Heart left ventricle (tissue), 16 donors: ENCODE measurements around the gene ZNF823. TPM values are rescaled to one million over a fixed set of nuclear protein-coding genes. Genes with fewer than 3 reads are reported as not detected.

Experiments used
- ATAC-seq, 4 donors: fragments of 200-7000 bp; cut with Tn5 transposase; one replicate each; pipeline ENCODE4 v1.9.1; 2020 to 2022; ENCODE audit warnings: moderate library complexity in 4 of 4, mild to moderate bottlenecking in 3 of 4, moderate number of reproducible peaks in 1 of 4
- DNase-seq, 5 donors: peaks; one replicate each; pipeline ENCODE4 v3.0.0-alpha.2; 2020
- H3K27ac ChIP-seq, 12 donors: fragments of 200-600 bp; sonication (generic) in 4 of 12; one replicate each; pipeline versions ENCODE4 v1.5.0 to v1.8.0; 2016 to 2022; ENCODE audit warnings: mild to moderate bottlenecking in 2 of 12
- H3K27me3 ChIP-seq, 9 donors: fragments of 200-600 bp; sonication (generic) in 2 of 9; one replicate each; pipeline versions ENCODE4 v1.5.1 to v1.8.0; 2016 to 2022; ENCODE audit warnings: mild to moderate bottlenecking in 3 of 9
- H3K36me3 ChIP-seq, 9 donors: fragments of 200-600 bp; sonication (generic) in 2 of 9; one replicate each; pipeline versions ENCODE4 v1.5.0 to v1.8.0; 2018 to 2022; ENCODE audit warnings: mild to moderate bottlenecking in 2 of 9
- H3K4me1 ChIP-seq, 12 donors: fragments of 200-600 bp; sonication (generic) in 4 of 12; one replicate each; pipeline versions ENCODE4 v1.5.0 to v1.8.0; 2016 to 2022; ENCODE audit warnings: mild to moderate bottlenecking in 3 of 12
- H3K4me3 ChIP-seq, 12 donors: fragments of 200-600 bp; sonication (generic) in 4 of 12; one replicate each; pipeline versions ENCODE4 v1.5.0 to v1.8.0; 2017 to 2022; ENCODE audit warnings: mild to moderate bottlenecking in 9 of 12, moderate library complexity in 4 of 12
- H3K9me3 ChIP-seq, 12 donors: fragments of 200-600 bp; sonication (generic) in 4 of 12; one replicate each; pipeline versions ENCODE4 v1.5.0 to v1.8.0; 2016 to 2022; ENCODE audit warnings: mild to moderate bottlenecking in 1 of 12
- POLR2A ChIP-seq, 2 donors: fragments of 450-650 bp; IDR thresholded peaks; one replicate each; pipeline ENCODE4 v1.6.1; 2017; ENCODE audit warnings: antibody characterized with exemption in 2 of 2, mild to moderate bottlenecking in 2 of 2, moderate library complexity in 2 of 2
- WGBS, 4 donors: extraction: QIAGEN DNeasy Blood & Tissue Kit in 2 of 4; methylation state at CpG; one replicate each; pipeline versions ENCODE4 v1.1.5 to v1.1.7; 2013 to 2018; 5-methylcytosine and 5-hydroxymethylcytosine counted together
- intact Hi-C, 10 donors: fragments of 100-400 bp; cut with DNase I; formaldehyde crosslinking; loops; one replicate each; pipeline versions ENCODE4 v1.11.1 to v1.14.2; 2022
- polyA plus RNA-seq, 2 donors: library from polyadenylated mRNA; stranded (reverse); fragments of 200-250 nt; gene quantifications; one replicate each; pipeline ENCODE4 v1.2.3, GENCODE V29; 2013
- total RNA-seq, 9 donors: library from RNA; depleted of rRNA in 2 of 9; stranded (reverse); fragments of >200 nt in 2 of 9; fragmentation: NEBNext Ultra II Directional in 3 of 9; extraction: Animal tissue kit (Norgen Biotek cat#: 25700) in 3 of 9; gene quantifications; one replicate each; pipeline versions ENCODE4 v1.1.0 to v1.2.4, GENCODE V29; 2016 to 2023
- TF ChIP-seq, protein P1 (sequence below), 12 donors: fragments of 200-600 bp; sonication (generic) in 4 of 12; IDR thresholded peaks; one replicate each; pipeline versions ENCODE4 v1.5.0 to v1.8.0; 2018 to 2022; ENCODE audit warnings: antibody characterized with exemption in 12 of 12, mild to moderate bottlenecking in 5 of 12
- donor health status: ischemic (EF 13 %, LVEDD 7.1; RV severe dilation, severe dysfunction).
- donor health status: healthy with polysubstance abuse.
- donor health status: DM: no; HTN: yes; CAD: no.
- donor health status: DM: no; HTN: no; CAD: no.
- donor health status: ischemic (EF 25% LVEDD 6.9; RV normal size, moderate dysfunction).
- donor health status: ischemic (EF 25% LVEDD 5.7; RV mildly dilated, moderate dysfunction).
- donor health status: healthy.
- donor health status: DM: yes; HTN: yes; CAD: no.
- donor health status: ischemic (EF 35%, LVEDD 5.7; RV mildly dilated, moderate dysfunction).
- donor health status: nonischemic (EF 11% LVEDD 7.7; RV severe dilation, severe dysfunction).
- donor health status: DM: yes; HTN: yes; CAD: no.
- donor health status: PGD.
- donor health status: ischemic (EF 29% LVEDD 5.4; RV normal size, mild dysfunction).
- donor health status: nonischemic (EF 23%, LVEDD 6.1; RV moderate dilation, normal function).

ZNF823 gene
- total and polyA plus RNA-seq, 11 donors = 1.6 to 5.2 (median 4.0) TPM

DNA sequence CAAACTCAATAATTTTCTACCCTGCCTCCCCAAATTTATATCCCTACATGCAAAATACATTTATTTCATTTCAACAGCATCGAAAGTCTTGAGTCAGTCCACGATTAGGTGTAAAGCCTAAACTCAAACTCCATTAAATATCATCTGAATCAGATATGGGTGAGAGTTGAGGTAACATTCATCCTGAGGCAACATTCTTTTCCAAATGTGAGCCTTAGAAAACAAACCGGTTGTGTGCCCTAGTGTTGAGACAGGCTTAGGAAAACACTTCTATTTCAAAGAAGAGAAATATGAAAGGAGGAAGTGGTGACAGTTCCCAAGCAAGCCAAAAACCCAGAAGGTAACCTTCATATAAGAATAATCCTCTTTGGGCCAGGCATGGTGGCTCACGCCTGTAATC lies 15.9 kb upstream of the ZNF823 start:
- H3K4me1 ChIP-seq = no peaks in the 10 kb centered on the region
- DNase-seq = no peak
- TF ChIP-seq, protein P1, sequence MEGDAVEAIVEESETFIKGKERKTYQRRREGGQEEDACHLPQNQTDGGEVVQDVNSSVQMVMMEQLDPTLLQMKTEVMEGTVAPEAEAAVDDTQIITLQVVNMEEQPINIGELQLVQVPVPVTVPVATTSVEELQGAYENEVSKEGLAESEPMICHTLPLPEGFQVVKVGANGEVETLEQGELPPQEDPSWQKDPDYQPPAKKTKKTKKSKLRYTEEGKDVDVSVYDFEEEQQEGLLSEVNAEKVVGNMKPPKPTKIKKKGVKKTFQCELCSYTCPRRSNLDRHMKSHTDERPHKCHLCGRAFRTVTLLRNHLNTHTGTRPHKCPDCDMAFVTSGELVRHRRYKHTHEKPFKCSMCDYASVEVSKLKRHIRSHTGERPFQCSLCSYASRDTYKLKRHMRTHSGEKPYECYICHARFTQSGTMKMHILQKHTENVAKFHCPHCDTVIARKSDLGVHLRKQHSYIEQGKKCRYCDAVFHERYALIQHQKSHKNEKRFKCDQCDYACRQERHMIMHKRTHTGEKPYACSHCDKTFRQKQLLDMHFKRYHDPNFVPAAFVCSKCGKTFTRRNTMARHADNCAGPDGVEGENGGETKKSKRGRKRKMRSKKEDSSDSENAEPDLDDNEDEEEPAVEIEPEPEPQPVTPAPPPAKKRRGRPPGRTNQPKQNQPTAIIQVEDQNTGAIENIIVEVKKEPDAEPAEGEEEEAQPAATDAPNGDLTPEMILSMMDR (IDR thresholded peaks at IDR 0.05) = no peak
- no peak for TF ChIP-seq POLR2A (IDR thresholded peaks at IDR 0.05)
- no peaks in the 10 kb centered on the region for H3K36me3 ChIP-seq
- intact Hi-C loops = no loop called here
- 80 to 86% (median 82%) methylated on average over 4 of the region's 4 CpGs for WGBS, 4 donors
- peaks cover 0 to 60% (median 20%) of the 10 kb centered on the region in 12 donors for H3K9me3 ChIP-seq
- H3K27ac ChIP-seq = no peak overlapping the region
- H3K27me3 ChIP-seq = peaks cover 0 to under 1% (median 0%) of the 10 kb centered on the region in 9 donors
- ATAC-seq = no peak
- H3K4me3 ChIP-seq = no peak overlapping the region

DNA sequence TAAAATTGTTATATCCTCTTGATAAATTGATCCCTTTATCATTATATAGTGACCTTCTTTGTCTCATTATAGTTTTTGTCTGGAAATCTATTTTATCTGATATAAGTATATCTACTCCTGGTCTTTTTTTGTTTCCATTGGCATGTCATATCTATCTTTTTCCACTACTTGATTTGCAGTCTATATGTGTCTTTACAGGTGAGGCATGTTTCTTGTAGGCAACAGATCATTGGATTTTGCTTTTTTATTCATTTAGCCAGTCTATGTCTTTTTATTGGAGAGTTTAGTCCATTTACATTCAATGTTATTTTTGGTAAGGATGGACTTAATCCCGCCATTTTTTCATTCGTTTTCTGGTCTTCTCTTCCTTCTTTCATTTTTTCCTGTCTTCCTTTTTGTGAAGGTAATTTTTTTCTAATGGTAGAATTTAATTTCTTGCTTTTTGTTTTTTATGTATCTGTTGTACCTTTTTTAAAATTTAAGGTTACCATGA lies 13.5 kb upstream of the ZNF823 start:
- Histone ChIP-seq H3K9me3 (peaks cover 0 to 70% (median 29%) of the 10 kb centered on the region in 12 donors), H3K27me3 (no peaks in the 10 kb centered on the region), H3K4me1 (no peaks in the 10 kb centered on the region), H3K4me3 (no peak overlapping the region), H3K36me3 (no peaks in the 10 kb centered on the region), H3K27ac (no peak overlapping the region)
- 58 to 87% (median 74%) methylated on average over 2 of the region's 2 CpGs for WGBS, 4 donors
- TF ChIP-seq, protein P1 (IDR thresholded peaks at IDR 0.05) = no peak
- no peak for TF ChIP-seq POLR2A (IDR thresholded peaks at IDR 0.05)
- intact Hi-C loops = no loop called here
- DNase-seq (no peak), ATAC-seq (no peak)

DNA sequence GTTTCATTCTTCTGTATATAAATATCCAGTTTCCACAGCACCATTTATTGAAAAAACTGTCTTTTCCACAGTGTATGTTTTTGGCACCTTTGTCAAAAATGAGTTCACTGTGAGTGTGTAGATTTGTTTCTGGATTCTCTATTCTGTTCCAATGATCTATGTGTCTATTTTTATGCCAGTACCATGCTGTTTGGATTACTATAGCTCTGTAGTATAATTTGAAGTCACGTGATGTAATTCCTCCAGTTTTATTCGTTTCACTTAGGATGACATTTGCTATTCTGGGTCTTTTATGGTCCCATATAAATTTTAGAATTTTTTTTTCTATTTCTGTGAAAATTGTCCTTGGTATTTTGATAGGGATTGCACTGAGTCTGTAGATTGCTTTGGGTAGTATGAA lies 11.0 kb upstream of the ZNF823 start:
- Histone ChIP-seq H3K9me3 (peaks cover 0 to 56% (median 26%) of the 10 kb centered on the region in 12 donors), H3K27me3 (no peaks in the 10 kb centered on the region), H3K4me3 (no peak overlapping the region), H3K4me1 (no peaks in the 10 kb centered on the region), H3K36me3 (no peaks in the 10 kb centered on the region), H3K27ac (no peak overlapping the region)
- intact Hi-C loops = no loop called here
- DNase-seq = no peak
- no peak for ATAC-seq
- 29 to 57% (median 54%) methylated on average over 2 of the region's 2 CpGs for WGBS, 4 donors
- TF ChIP-seq, protein P1 (IDR thresholded peaks at IDR 0.05) = no peak
- TF ChIP-seq POLR2A (IDR thresholded peaks at IDR 0.05) = no peak

DNA sequence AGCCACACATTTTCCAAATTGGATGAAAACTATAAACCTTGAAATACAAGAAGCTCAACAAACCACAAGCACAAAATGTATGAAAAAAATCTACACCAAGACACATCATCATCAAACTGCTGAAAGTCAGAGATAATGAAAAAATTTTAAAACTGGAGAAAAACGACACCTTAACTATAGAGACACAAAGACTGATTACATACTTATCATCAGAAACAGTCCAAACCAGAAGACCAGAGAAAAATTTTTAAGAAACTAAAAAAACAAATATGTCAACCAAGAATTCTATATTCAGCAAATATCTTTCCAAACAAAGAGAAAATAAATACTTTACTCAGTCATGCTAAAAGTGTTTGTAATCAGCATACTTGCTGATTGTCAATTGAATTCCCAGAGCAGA lies 8.5 kb upstream of the ZNF823 start:
- TF ChIP-seq, protein P1 (IDR thresholded peaks at IDR 0.05) = no peak
- TF ChIP-seq POLR2A (IDR thresholded peaks at IDR 0.05) = no peak
- no peak overlapping the region for H3K27ac ChIP-seq
- H3K4me1 ChIP-seq = no peaks in the 10 kb centered on the region
- intact Hi-C loops = no loop called here
- H3K36me3 ChIP-seq = no peaks in the 10 kb centered on the region
- 34 to 65% (median 48%) methylated on average over 1 of the region's 1 CpG for WGBS, 4 donors
- no peaks in the 10 kb centered on the region for H3K27me3 ChIP-seq
- DNase-seq (no peak), ATAC-seq (no peak)
- H3K9me3 ChIP-seq = peaks cover 0 to 49% (median 25%) of the 10 kb centered on the region in 12 donors
- H3K4me3 ChIP-seq = no peak overlapping the region
